Gastrocnemius medialis (tissue), 4 donors: ENCODE measurements around the gene TXNRD3. TPM values are rescaled to one million over a fixed set of nuclear protein-coding genes. Genes with fewer than 3 reads are reported as not detected.

Experiments
- ATAC-seq, 2 donors: fragments of 150-250 bp; one replicate each; pipeline ENCODE4 v1.9.1; 2016
- DNase-seq, 2 donors: peaks; one replicate each; pipeline ENCODE4 v3.0.0-alpha.2; 2019
- H3K27ac ChIP-seq, 4 donors: fragments of 200-600 bp; sonication (generic); 1 replicate in 1 of 4; 2 replicates in 3 of 4; pipeline ENCODE4 v1.5.1; 2016 to 2018; ENCODE audit warnings: mild to moderate bottlenecking in 2 of 4, moderate library complexity in 1 of 4
- H3K27me3 ChIP-seq, 3 donors: fragments of 200-600 bp; sonication (generic) in 2 of 3; 1 replicate in 1 of 3; 2 replicates in 2 of 3; pipeline versions ENCODE4 v1.5.1 to v1.6.0; 2016 to 2019; ENCODE audit warnings: mild to moderate bottlenecking in 1 of 3, moderate library complexity in 1 of 3
- H3K36me3 ChIP-seq, 2 donors: fragments of 200-600 bp; sonication (generic) in 1 of 2; one replicate each; pipeline ENCODE4 v1.5.1; 2017 to 2018
- H3K4me1 ChIP-seq, 2 donors: fragments of 200-600 bp; sonication (generic) in 1 of 2; one replicate each; pipeline ENCODE4 v1.5.1; 2016 to 2017; ENCODE audit warnings: mild to moderate bottlenecking in 2 of 2
- H3K4me3 ChIP-seq, 4 donors: fragments of 200-600 bp; sonication (generic) in 3 of 4; 1 replicate in 1 of 4; 2 replicates in 3 of 4; pipeline ENCODE4 v1.5.1; 2016 to 2019; ENCODE audit warnings: mild to moderate bottlenecking in 2 of 4
- H3K9me3 ChIP-seq, 3 donors: fragments of 200-600 bp; sonication (generic) in 2 of 3; 1 replicate in 1 of 3; 2 replicates in 2 of 3; pipeline ENCODE4 v1.5.1; 2016 to 2019
- POLR2A ChIP-seq, 2 donors: fragments of 450-650 bp; IDR thresholded peaks; one replicate each; pipeline ENCODE4 v1.6.1; 2017; ENCODE audit warnings: antibody characterized with exemption in 2 of 2, mild to moderate bottlenecking in 2 of 2, moderate library complexity in 2 of 2
- in situ Hi-C, 4 donors: fragments of 200-750 bp; cut with MboI; loops; one replicate each; pipeline versions ENCODE4 v1.15.0 to v1.8.0; 2017; ENCODE audit warnings: low sequenced_read_pairs in 4 of 4
- intact Hi-C: fragments of 100-400 bp; cut with DNase I; formaldehyde crosslinking; loops from one replicate; pipeline ENCODE4 v1.15.1; 2023; ENCODE audit warnings: low total_unique reads
- total RNA-seq, 4 donors: library from RNA; depleted of rRNA; stranded (reverse); fragments of >200 nt; gene quantifications; one replicate each; pipeline versions ENCODE4 v1.1.0 to v1.2.3, GENCODE V29; 2016
- TF ChIP-seq, protein P1 (sequence below), 5 experiments: fragments of 450-650 bp in 3 of 5; fragments of 200-600 bp in 2 of 5; sonication (generic) in 2 of 5; IDR thresholded peaks in 4 of 5; conservative IDR thresholded peaks in 1 of 5; 1 replicate in 4 of 5; 2 replicates in 1 of 5; pipeline ENCODE4 v1.5.1; 2016 to 2019; ENCODE audit warnings: antibody characterized with exemption in 5 of 5, mild to moderate bottlenecking in 3 of 5, moderate library complexity in 3 of 5

Gene TXNRD3
- total RNA-seq, 4 donors from 2014 or later: 2.5 to 7.0 (median 4.5) TPM

DNA sequence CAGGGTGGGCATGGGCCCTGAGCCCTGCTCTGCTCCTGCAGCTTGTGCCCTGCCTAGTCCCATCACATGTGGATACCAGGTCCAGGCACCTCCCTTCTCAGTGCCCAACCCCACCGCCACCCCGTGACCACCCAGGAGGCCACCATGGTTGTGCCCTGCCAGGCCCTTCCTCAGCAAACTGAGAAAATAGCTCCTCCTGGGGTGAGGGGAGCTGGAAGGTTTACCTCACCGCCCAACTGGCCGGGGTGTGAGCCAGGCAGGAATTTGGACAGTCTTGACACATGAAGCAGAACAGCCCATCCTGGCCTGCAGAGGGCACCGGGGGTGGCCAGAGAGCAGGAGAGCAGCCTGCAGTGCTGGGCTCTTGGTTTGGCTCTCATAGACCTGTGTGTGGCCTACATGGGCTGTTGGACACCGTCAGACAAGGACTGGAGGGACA lies 84.8 kb downstream of the TXNRD3 start:
- in situ Hi-C loops: no loop called here

DNA sequence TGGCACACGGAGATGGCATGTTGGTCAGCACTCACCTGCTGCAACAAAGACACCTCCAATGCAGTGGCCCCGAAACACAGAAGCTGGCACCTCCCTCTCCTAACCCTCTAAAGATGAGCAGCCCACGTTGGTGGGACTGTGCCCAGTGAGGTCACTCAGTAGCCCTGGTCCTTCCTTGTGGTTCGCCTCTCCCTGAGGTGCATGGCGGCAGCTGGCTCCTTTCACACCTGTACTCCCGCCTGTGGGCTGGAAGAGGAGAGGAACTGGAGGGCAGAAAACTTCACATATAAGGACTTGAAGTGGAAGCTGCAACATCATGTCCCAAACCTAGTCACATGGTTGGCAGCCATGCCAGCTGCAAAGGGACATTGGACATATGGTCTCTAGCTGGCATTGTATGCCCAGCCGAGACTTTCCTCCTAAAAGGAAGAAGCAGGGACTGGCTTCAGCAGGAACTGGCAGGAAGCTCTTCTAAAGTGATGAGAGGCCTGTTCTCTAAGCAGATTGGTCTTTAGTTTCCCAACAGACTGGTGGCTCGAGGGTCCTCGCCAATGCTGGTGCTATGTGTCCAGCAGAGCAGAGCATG lies 85.4 kb downstream of the TXNRD3 start:
- no peak for DNase-seq
- no peak for ATAC-seq
- Histone ChIP-seq H3K4me3 (no peak overlapping the region), H3K27ac (no peak overlapping the region), H3K4me1 (peaks cover 0 to 14% of the 10 kb centered on the region in 2 donors), H3K9me3 (no peaks in the 10 kb centered on the region), H3K27me3 (no peaks in the 10 kb centered on the region), H3K36me3 (no peaks in the 10 kb centered on the region)
- intact Hi-C loops (no loop called here), in situ Hi-C loops (no loop called here)
- TF ChIP-seq, protein P1, sequence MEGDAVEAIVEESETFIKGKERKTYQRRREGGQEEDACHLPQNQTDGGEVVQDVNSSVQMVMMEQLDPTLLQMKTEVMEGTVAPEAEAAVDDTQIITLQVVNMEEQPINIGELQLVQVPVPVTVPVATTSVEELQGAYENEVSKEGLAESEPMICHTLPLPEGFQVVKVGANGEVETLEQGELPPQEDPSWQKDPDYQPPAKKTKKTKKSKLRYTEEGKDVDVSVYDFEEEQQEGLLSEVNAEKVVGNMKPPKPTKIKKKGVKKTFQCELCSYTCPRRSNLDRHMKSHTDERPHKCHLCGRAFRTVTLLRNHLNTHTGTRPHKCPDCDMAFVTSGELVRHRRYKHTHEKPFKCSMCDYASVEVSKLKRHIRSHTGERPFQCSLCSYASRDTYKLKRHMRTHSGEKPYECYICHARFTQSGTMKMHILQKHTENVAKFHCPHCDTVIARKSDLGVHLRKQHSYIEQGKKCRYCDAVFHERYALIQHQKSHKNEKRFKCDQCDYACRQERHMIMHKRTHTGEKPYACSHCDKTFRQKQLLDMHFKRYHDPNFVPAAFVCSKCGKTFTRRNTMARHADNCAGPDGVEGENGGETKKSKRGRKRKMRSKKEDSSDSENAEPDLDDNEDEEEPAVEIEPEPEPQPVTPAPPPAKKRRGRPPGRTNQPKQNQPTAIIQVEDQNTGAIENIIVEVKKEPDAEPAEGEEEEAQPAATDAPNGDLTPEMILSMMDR (IDR thresholded peaks at IDR 0.05 in 4 of 5, conservative IDR thresholded peaks at IDR 0.05 in 1 of 5): no peak
- no peak for TF ChIP-seq POLR2A (IDR thresholded peaks at IDR 0.05)

More for the DNA sequence above, 84.8 kb downstream of the TXNRD3 start:
- Histone ChIP-seq H3K4me1 (peaks cover 0 to 14% of the 10 kb centered on the region in 2 donors), H3K27ac (no peak overlapping the region), H3K9me3 (no peaks in the 10 kb centered on the region), H3K4me3 (no peak overlapping the region), H3K27me3 (no peaks in the 10 kb centered on the region), H3K36me3 (no peaks in the 10 kb centered on the region)
- TF ChIP-seq POLR2A (IDR thresholded peaks at IDR 0.05): no peak
- TF ChIP-seq, protein P1 (IDR thresholded peaks at IDR 0.05 in 4 of 5, conservative IDR thresholded peaks at IDR 0.05 in 1 of 5): no peak
- ATAC-seq (no peak), DNase-seq (no peak)
- intact Hi-C loops: no loop called here

DNA sequence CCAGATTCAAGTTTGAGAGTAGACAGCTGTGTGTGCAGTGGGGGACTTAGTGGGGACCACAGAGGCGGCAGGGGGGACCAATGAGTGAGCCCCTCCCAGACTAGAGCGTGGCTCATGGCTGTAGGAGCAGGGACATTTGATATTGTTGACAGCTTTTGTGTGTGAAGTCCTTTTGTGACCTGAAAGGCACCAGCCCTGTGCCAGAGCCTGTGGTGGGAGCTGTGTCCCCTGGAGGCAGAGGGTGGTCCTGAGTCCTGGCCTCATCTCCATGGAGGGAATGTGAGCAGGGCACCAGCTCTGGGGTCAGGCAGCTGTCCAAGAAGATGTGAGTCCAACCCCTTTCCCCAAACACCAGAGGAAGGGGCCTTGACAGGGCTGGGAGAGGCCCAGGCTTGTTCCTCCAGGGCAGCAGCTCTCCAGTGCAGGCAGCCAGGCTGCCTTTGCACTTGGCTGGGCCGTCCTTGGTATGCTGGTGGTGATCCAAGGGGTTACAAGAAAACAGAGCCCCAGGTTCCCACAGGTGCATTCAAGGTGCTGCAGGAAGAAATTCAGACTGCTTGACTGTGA lies 86.1 kb downstream of the TXNRD3 start:
- ATAC-seq (no peak), DNase-seq (no peak)
- H3K4me1 ChIP-seq: peaks cover 0 to 11% of the 10 kb centered on the region in 2 donors
- H3K27ac ChIP-seq: no peak overlapping the region
- TF ChIP-seq POLR2A (IDR thresholded peaks at IDR 0.05): no peak
- TF ChIP-seq, protein P1 (IDR thresholded peaks at IDR 0.05 in 4 of 5, conservative IDR thresholded peaks at IDR 0.05 in 1 of 5): no peak
- no peaks in the 10 kb centered on the region for H3K36me3 ChIP-seq
- intact Hi-C loops (no loop called here), in situ Hi-C loops (no loop called here)
- H3K9me3 ChIP-seq: no peaks in the 10 kb centered on the region
- no peaks in the 10 kb centered on the region for H3K27me3 ChIP-seq
- H3K4me3 ChIP-seq: no peak overlapping the region

DNA sequence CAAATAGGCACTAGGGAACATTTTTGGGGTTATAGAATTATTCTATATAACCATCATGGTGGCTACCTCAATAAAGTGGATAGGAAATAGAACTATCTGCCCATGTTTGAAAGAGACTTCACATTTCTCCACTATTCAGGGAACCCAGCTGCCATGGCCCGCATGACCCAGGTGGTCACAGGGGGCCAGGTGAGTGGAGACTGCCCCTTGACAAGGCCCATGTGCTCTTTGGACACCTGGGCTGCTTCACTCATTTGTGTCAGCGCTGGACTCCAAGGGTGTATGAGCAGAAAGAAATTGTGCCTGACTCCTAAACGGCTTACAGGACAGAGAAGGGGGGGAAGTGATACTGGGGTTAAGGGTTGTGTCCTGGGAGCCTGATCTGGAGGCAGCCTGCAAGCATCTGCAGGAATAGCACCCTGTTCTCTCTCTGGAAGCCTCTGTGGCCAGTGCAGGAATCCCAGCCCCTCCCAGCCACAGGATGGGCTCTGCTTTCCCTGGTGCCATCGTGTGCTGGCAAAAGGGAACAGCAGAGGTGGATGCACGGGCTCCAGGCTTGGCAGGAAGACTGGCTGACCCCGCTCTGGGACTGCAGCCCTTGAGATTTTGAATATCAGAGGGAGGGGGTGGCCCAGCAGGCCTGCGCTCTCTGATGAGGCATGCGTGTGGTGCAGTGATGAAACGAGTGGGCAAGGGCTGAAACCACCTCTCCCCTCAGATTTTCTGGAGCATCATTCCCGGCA lies 87.1 kb downstream of the TXNRD3 start:
- H3K4me1 ChIP-seq: peaks cover 0 to 2% of the 10 kb centered on the region in 2 donors
- H3K4me3 ChIP-seq: no peak overlapping the region
- no peak for ATAC-seq
- H3K27me3 ChIP-seq: no peaks in the 10 kb centered on the region
- in situ Hi-C loops (no loop called here), intact Hi-C loops (no loop called here)
- H3K36me3 ChIP-seq: no peaks in the 10 kb centered on the region
- no peaks in the 10 kb centered on the region for H3K9me3 ChIP-seq
- no peak for DNase-seq
- TF ChIP-seq, protein P1 (IDR thresholded peaks at IDR 0.05 in 4 of 5, conservative IDR thresholded peaks at IDR 0.05 in 1 of 5): no peak
- TF ChIP-seq POLR2A (IDR thresholded peaks at IDR 0.05): no peak
- H3K27ac ChIP-seq: no peak overlapping the region
